Activated CD8-positive, alpha-beta memory T cell treated with anti-CD3 and anti-CD28 coated beads, Interleukin-2, amount 50 U/mL, for 48 hours (primary cell): Measurements from ENCODE around the gene ERGIC2.

Experiments used
- DNase-seq: peaks from one replicate; pipeline ENCODE4 v3.0.0-alpha.2; 2020

Gene ERGIC2

GRCh38 chr12:29374913-29375312 lies 6.1 kb downstream of the ERGIC2 start:
- no peak for DNase-seq

- no peak for DNase-seq
These were observed 7.0 kb downstream of the ERGIC2 start for GRCh38 chr12:29374012-29374411.

- no peak for DNase-seq
These were observed 15.9 kb downstream of the ERGIC2 start for GRCh38 chr12:29365091-29365490.

- DNase-seq: no peak
These were observed 26.0 kb downstream of the ERGIC2 start for GRCh38 chr12:29354954-29355353.

DNA sequence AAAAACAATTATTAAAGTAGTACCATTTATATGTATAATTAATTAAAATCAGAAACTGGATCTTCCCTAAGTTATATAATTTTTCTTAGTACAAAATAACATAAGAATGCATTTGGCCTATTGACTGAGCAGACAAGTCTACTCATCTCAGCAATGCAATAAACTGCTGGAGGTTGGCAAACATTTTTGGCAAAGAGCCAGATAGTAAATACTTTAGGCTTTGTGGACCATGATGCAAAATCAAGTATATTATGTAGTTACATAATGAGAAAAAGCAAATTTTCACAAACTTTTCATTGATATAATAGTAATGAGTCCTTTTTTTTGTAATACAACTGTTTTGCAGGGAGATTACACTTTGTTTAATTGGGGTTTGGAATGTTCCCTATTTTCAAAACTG lies 30.9 kb downstream of the ERGIC2 start:
- no peak for DNase-seq

DNA sequence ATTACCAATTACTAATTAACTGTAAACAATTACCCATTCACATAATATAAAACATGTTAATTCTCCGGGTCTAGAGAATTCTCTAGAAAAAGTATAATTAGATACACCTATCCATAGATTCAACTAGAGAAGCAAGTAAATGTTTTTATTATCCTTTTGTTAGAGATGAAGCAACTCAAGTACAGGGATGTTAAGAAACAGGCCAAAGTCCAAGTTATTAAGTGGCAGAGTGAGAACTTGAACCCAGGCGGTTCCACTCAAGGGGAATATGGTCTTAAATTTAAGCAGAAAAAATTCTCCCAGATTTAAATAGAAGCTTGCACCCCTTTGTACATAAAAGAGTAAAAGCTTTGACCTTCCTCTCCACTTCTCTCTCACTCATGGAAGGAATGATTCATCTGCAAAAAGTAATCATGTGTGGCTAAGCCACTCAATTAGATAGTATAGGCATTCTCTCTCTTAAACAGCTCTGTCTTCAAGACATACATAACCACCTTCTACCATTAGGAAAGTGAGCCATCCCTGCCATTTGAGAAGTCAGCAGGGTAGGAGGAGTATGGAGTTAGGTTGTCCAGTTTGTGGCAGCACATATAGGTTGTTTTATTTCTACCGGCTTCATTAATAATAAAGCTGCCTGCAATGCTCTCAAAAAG lies 34.1 kb downstream of the ERGIC2 start:
- no peak for DNase-seq

DNA sequence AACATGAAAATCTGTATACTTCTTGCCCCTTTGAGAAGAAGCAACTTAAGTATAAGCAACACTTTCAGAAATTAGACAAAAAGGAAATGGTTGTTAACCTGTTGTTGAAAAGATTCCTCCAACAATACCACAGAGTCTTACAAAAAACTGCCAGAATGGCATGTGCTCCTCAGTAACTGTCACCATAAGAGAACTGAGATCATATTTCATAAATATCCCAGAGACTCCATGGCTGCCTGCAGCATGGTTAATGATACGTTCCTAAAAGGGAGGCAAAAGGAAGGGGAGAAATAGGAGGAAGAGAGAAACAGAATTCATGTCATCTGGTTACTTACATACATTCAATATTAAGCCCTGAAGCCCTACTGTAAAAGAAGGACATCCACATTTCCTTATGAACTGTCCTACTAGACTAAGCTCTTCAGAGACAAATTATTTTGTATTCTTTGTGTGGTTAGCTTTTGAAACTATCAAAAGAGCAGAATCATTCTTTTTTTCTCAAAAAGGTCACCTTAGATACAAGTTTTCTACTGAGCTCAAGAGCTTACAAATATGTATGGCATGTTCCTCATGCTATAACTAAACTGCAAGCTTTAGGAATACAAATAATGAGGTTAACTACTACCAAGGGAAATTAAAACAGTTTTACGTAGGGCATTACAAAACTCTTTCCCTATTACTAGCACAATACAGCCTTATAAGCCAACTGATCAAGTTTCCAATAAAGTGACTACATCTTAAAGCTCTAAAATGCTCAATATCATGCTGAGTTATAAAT lies 37.8 kb downstream of the ERGIC2 start:
- DNase-seq: no peak

DNA sequence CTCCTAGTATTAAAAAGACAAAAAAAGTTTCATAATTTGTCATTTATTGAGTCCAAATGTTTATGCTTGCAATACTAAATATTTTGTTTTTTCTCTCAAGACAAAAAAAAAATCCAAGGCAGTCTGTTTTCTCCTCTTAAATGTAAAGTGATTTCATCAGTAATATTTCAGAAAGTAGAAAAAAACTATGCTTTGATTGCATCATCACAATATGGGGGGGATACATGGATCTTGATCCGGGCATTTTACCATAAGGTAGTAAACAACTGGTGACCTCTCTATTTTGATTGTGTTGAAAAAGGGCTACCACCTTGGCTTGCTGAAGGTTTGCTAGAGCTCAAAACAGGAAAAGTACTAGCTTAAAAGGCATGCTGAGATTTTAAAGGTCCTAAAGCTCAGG lies 43.6 kb downstream of the ERGIC2 start:
- DNase-seq: no peak

DNA sequence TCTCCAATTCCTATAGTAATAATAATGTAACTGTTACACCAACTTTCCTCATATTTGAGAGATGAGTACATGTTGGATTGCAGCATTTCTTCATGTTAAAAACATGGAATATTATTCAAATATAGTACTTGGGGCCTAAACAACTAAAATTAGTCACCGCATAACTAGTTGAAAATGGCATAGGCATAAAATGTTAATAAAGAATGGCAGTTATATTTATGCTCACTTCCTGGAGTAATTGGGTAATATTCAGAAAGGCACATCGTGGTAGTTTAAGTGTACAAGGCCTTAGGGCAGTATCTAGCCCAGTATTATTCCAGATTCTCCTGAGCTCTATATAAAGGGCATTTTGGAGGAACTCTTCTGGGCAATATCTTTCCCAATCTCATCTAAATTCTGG lies 46.0 kb downstream of the ERGIC2 start:
- no peak for DNase-seq

- no peak for DNase-seq
These were observed 47.8 kb downstream of the ERGIC2 start for GRCh38 chr12:29333178-29333577.

DNA sequence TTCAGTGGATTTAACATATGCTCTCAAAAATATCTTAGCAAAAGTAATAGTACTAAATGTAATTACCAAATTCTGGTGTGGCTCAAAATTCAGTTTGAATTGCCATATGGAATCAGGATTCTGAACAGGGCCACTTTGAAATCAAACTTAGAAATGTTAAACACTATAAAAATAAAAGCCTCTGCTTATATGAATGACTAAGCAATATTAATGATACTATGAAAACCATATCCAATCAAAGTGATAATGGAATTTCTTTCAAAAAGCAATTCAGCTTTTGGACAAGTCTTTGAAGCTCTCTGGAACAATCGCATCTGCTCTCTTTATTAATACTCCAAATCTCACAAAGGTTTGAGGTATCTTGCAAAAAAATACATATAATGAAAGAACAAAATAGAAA lies 51.6 kb downstream of the ERGIC2 start:
- DNase-seq: no peak

DNA sequence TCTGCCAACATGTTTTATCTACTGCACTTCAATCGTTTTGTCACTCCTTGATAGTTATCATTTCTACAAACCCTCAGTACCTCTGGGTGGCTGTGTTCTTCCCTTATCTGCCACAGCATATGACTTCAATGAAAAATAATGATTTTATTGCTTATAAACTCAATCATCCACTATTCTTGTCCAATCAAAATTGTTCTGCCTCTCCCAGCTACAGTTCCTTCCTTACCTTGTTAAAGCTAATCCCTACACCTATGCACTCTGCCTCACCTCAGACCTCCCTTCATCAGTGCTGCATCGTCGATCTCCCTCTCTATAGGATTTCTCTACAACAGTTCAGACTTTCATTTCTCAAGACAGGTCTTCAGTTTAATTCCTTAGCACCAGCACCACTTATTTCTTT lies 58.8 kb downstream of the ERGIC2 start:
- DNase-seq: no peak

- no peak for DNase-seq
These were observed 60.5 kb downstream of the ERGIC2 start for GRCh38 chr12:29320295-29321085.

DNA sequence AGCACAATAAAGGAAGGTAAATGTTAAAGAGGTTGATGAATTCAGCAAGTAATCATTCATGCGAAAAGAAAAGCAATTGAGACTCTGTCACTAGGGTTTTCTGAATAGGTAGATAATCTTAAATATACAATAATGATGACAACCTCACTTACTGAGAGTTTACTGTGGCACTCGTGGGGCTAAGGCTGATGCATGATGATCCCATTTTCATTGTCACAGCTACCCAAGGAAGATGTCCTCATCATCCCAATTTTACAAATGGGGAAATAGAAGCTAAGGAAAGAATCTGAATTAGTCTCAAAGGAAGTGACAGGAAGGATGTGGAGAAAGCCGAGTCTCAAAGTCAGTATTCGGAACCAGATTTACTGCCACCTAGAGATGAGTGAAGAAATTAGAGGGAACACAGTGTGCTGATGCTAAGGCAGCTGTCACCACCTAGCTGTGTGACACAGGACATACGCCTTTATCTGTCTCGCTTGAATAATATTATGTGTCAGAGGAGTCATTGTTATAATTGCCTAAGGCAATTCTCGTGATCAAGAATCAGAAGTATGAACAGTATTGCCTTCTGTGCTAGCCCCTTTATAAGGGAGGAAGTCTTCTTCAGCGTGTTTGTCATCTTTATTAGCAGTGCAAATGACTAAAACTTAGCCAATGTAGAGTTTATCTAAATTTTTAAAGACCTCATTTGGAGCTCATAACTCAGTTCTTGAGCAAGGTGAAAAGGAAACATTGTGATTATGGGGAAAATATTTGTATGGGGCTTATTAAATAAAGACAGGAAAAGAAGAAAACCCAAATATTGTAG lies 63.2 kb downstream of the ERGIC2 start:
- DNase-seq: no peak

- no peak for DNase-seq
These were observed 64.2 kb downstream of the ERGIC2 start for GRCh38 chr12:29316752-29317151.

GRCh38 chr12:29314416-29314815 lies 66.6 kb downstream of the ERGIC2 start:
- DNase-seq: no peak

DNA sequence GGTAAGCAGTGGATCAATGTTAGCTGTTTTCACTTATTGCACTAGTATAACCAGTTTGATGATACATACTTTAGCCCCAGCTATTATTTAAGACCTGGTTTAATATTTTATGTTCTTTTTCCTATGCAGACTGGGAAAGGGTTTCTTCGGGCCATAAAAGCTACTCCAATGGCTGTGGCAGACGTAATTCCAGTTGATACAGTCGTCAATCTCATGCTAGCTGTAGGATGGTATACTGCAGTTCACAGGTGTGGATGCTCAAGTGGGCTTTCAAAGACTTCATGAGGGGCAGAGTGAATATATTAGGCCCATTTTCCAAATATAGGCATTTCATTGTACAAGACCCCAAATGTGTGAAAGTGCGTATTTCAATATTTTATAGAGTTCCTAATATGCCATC lies 70.1 kb downstream of the ERGIC2 start:
- DNase-seq: no peak

DNA sequence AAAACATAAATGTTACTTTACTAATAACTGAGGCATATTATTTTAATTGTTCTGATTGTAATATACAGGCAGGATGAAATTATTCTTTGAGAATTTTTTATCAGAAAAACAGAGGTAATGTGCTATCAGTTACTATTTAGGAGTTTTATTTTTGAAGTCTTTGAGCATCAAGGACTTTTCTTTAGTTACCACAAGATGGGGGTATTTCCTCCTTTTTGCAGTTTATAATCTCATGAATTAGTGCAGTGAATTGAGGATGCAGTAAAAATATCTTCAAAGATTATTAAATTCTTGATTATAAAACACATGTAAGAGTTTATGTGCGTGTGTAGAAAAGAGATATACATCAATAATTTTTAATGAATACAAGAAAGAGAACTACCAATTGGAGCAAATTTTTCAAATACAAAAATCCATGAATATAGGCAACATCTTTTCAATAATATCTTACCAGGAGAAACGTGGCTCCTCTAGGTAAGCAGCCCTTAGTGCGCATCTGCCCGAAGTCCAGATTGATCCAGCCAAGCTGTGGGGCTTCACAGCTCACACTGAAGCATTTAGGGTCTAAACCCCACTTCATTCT lies 71.6 kb downstream of the ERGIC2 start:
- DNase-seq: no peak

- no peak for DNase-seq
These were observed 74.3 kb downstream of the ERGIC2 start for GRCh38 chr12:29306682-29307081.

- DNase-seq: no peak
These were observed 74.7 kb downstream of the ERGIC2 start for GRCh38 chr12:29306266-29306665.

- no peak for DNase-seq
These were observed 76.6 kb downstream of the ERGIC2 start for GRCh38 chr12:29304388-29304787.

GRCh38 chr12:29301114-29301513 lies 79.9 kb downstream of the ERGIC2 start:
- no peak for DNase-seq

DNA sequence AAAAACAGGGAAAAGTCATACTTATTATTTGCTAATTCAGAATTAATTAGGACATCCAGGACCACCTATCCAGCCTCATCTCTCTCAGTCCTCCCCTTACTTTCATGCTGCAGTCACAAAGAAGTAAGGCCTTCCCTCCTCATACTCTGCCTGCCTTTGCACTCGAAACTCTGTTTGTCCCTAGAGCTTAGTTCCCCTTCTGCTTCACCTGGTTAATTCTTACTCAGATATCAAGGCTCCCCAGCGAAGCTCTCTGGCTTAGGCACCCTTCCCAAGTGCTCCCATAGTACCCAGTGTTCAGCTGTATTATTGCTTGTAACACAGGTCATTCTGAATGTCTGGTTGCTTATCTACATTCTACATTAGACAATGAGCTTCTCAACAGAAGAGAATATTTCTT lies 81.3 kb downstream of the ERGIC2 start:
- no peak for DNase-seq
